PC-3 (cell line): Measurements from ENCODE around the gene PCBP3.

Experiments
- CTCF ChIP-seq: fragments of 300-600 bp; sonication (generic); conservative IDR thresholded peaks from 2 replicates; pipeline ENCODE4 v1.5.1; 2017; ENCODE audit warnings: antibody characterized with exemption, low read depth, mild to moderate bottlenecking, low read length
- EZH2 ChIP-seq: fragments of 300-600 bp; sonication (generic); IDR thresholded peaks from one replicate; pipeline ENCODE4 v1.6.1; 2017; ENCODE audit warnings: antibody characterized with exemption, mild to moderate bottlenecking, low read length; ENCODE audit not compliant: unreplicated experiment
- EZH2phosphoT487 ChIP-seq: fragments of 300-600 bp; sonication (generic); IDR thresholded peaks from 2 replicates; pipeline ENCODE4 v1.6.1; 2018; ENCODE audit warnings: mild to moderate bottlenecking, antibody characterized with exemption, low read length, borderline replicate concordance

DNA sequence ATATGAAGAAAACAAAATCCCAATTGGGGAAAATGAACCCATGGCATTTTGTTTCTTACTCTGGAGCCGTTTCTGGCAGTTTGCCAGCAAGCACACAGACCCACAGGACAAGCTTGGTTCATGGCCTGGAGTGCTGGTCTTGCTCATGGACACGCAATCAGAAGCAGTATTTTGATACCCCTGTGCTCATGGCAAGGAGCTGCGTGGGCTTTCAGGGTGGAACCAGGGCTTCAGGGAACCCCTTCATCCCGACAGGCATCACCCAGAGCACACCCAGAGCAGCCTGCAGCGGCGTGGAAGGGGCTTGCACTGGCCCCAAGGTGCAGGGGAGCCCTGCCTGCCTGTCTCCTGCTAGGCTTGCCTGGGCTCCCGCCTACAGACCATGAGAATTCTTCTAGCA lies 45.4 kb upstream of the PCBP3 start:
- TF ChIP-seq CTCF = no peak
- no peak for TF ChIP-seq EZH2phosphoT487
- no peak for TF ChIP-seq EZH2
